22Rv1 (cell line): ENCODE measurements around the gene KCNF1.

Experiments
- ZFX ChIP-seq: fragments of 450-650 bp; IDR thresholded peaks from 2 replicates; pipeline ENCODE4 v1.6.1; 2017; ENCODE audit warnings: antibody characterized with exemption, borderline replicate concordance
- TF ChIP-seq, protein P1 (sequence below): fragments of 450-650 bp; IDR thresholded peaks from 2 replicates; pipeline ENCODE4 v1.5.1; 2017; ENCODE audit warnings: mild to moderate bottlenecking

GRCh38 chr2:10879159-10879558 is 32.6 kb upstream of the KCNF1 start:
- TF ChIP-seq, protein P1, sequence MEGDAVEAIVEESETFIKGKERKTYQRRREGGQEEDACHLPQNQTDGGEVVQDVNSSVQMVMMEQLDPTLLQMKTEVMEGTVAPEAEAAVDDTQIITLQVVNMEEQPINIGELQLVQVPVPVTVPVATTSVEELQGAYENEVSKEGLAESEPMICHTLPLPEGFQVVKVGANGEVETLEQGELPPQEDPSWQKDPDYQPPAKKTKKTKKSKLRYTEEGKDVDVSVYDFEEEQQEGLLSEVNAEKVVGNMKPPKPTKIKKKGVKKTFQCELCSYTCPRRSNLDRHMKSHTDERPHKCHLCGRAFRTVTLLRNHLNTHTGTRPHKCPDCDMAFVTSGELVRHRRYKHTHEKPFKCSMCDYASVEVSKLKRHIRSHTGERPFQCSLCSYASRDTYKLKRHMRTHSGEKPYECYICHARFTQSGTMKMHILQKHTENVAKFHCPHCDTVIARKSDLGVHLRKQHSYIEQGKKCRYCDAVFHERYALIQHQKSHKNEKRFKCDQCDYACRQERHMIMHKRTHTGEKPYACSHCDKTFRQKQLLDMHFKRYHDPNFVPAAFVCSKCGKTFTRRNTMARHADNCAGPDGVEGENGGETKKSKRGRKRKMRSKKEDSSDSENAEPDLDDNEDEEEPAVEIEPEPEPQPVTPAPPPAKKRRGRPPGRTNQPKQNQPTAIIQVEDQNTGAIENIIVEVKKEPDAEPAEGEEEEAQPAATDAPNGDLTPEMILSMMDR = no peak
- TF ChIP-seq ZFX = no peak
